ENCODE results near the gene NAP1L4. TPM values are rescaled to one million over a fixed set of nuclear protein-coding genes. Genes with fewer than 3 reads are reported as not detected.

The NAP1L4 gene
- total and polyA plus RNA-seq, 2 experiments from 2014 or later: 68.8 to 121 TPM

GRCh38 chr11:2919837-2920236, 72.3 kb downstream of the NAP1L4 start:
- in situ Hi-C loops (cut with MboI): no loop called here
- H3K9ac ChIP-seq: no peak overlapping the region
- WGBS, 2 experiments (ENCODE audit: low coverage in 1 of 2, low lambda C conversion rate in 2 of 2, missing lambda C conversion rate in 2 of 2): 73 to 84% methylated on average over 10 to 13 of the region's 13 CpGs
- no peak overlapping the region for H3K27ac ChIP-seq
- H2AFZ ChIP-seq: no peak overlapping the region
- H4K20me1 ChIP-seq (ENCODE audit: insufficient read depth): no peaks in the 10 kb centered on the region
- no peak for DNase-seq
- TF ChIP-seq EZH2phosphoT487 (IDR thresholded peaks at IDR 0.05; ENCODE audit: insufficient read depth, low read depth): no peak
- TF ChIP-seq EZH2 (IDR thresholded peaks at IDR 0.05; ENCODE audit: insufficient read depth, poor library complexity, severe bottlenecking): no peak
- no peaks in the 10 kb centered on the region for H3K36me3 ChIP-seq (ENCODE audit: low read depth)
- no peaks in the 10 kb centered on the region for H3K4me1 ChIP-seq (ENCODE audit: insufficient read depth)
- no peaks in the 10 kb centered on the region for H3K9me2 ChIP-seq (ENCODE audit: insufficient read depth)
- no peak overlapping the region for H3K4me2 ChIP-seq (ENCODE audit: unreplicated experiment)
- no peaks in the 10 kb centered on the region for H3K79me2 ChIP-seq (ENCODE audit: insufficient read depth)
- H3K4me3 ChIP-seq: no peak overlapping the region
- H3K27me3 ChIP-seq (replicated peaks; ENCODE audit: insufficient read depth): no peaks in the 10 kb centered on the region
- H3K9me3 ChIP-seq (ENCODE audit: low read depth): no peaks in the 10 kb centered on the region
- H3F3A ChIP-seq (ENCODE audit: insufficient read depth): no peaks in the 10 kb centered on the region

GRCh38 chr11:2919188-2919587, 72.9 kb downstream of the NAP1L4 start:
- in situ Hi-C loops (cut with MboI): no loop called here
- no peak overlapping the region for H3K4me3 ChIP-seq
- 84 to 86% methylated on average over 9 of the region's 9 CpGs for WGBS, 2 experiments (ENCODE audit: low coverage in 1 of 2, low lambda C conversion rate in 2 of 2, missing lambda C conversion rate in 2 of 2)

GRCh38 chr11:2917842-2918490, 74.2 kb downstream of the NAP1L4 start:
- Histone ChIP-seq H4K20me1 (ENCODE audit: insufficient read depth) (no peaks in the 10 kb centered on the region), H3K4me2 (ENCODE audit: unreplicated experiment) (no peak overlapping the region), H3K9me3 (ENCODE audit: low read depth) (no peaks in the 10 kb centered on the region), H3K79me2 (ENCODE audit: insufficient read depth) (no peaks in the 10 kb centered on the region), H3K36me3 (ENCODE audit: low read depth) (no peaks in the 10 kb centered on the region), H3K9ac (no peak overlapping the region), H3F3A (ENCODE audit: insufficient read depth) (no peaks in the 10 kb centered on the region), H3K4me3 (no peak overlapping the region), H3K27ac (no peak overlapping the region), H3K9me2 (ENCODE audit: insufficient read depth) (no peaks in the 10 kb centered on the region), H3K27me3 (replicated peaks; ENCODE audit: insufficient read depth) (no peaks in the 10 kb centered on the region), H2AFZ (no peak overlapping the region), H3K4me1 (ENCODE audit: insufficient read depth) (peaks cover 6% of the 10 kb centered on the region)
- WGBS, 2 experiments (ENCODE audit: low coverage in 1 of 2, low lambda C conversion rate in 2 of 2, missing lambda C conversion rate in 2 of 2): 74 to 84% methylated on average over 13 to 15 of the region's 25 CpGs
- TF ChIP-seq EZH2 (IDR thresholded peaks at IDR 0.05; ENCODE audit: insufficient read depth, poor library complexity, severe bottlenecking) (no peak), EZH2phosphoT487 (IDR thresholded peaks at IDR 0.05; ENCODE audit: insufficient read depth, low read depth) (no peak)
- no peak for DNase-seq
- in situ Hi-C loops (cut with MboI): no loop called here

More at GRCh38 chr11:2919188-2919587, 72.9 kb downstream of the NAP1L4 start:
- no peaks in the 10 kb centered on the region for H3K9me2 ChIP-seq (ENCODE audit: insufficient read depth)
- H3K27me3 ChIP-seq (replicated peaks; ENCODE audit: insufficient read depth): no peaks in the 10 kb centered on the region
- H3F3A ChIP-seq (ENCODE audit: insufficient read depth): no peaks in the 10 kb centered on the region
- no peaks in the 10 kb centered on the region for H3K4me1 ChIP-seq (ENCODE audit: insufficient read depth)
- H3K4me2 ChIP-seq (ENCODE audit: unreplicated experiment): no peak overlapping the region
- TF ChIP-seq EZH2 (IDR thresholded peaks at IDR 0.05; ENCODE audit: insufficient read depth, poor library complexity, severe bottlenecking) (no peak), EZH2phosphoT487 (IDR thresholded peaks at IDR 0.05; ENCODE audit: insufficient read depth, low read depth) (no peak)
- no peak for DNase-seq
- no peaks in the 10 kb centered on the region for H4K20me1 ChIP-seq (ENCODE audit: insufficient read depth)
- H3K9ac ChIP-seq: no peak overlapping the region
- H2AFZ ChIP-seq: no peak overlapping the region
- H3K9me3 ChIP-seq (ENCODE audit: low read depth): no peaks in the 10 kb centered on the region
- H3K79me2 ChIP-seq (ENCODE audit: insufficient read depth): no peaks in the 10 kb centered on the region
- no peak overlapping the region for H3K27ac ChIP-seq
- H3K36me3 ChIP-seq (ENCODE audit: low read depth): no peaks in the 10 kb centered on the region

GRCh38 chr11:2916892-2917645, 75.1 kb downstream of the NAP1L4 start:
- WGBS, 2 experiments (ENCODE audit: low coverage in 1 of 2, low lambda C conversion rate in 2 of 2, missing lambda C conversion rate in 2 of 2): 91 to 94% methylated on average over 10 to 16 of the region's 16 CpGs
- H3K4me3 ChIP-seq: no peak overlapping the region
- H3K9ac ChIP-seq: no peak overlapping the region
- H3K4me1 ChIP-seq (ENCODE audit: insufficient read depth): peaks cover 13% of the 10 kb centered on the region
- H3K27ac ChIP-seq: no peak overlapping the region
- no peaks in the 10 kb centered on the region for H4K20me1 ChIP-seq (ENCODE audit: insufficient read depth)
- no peaks in the 10 kb centered on the region for H3K9me3 ChIP-seq (ENCODE audit: low read depth)
- H3K36me3 ChIP-seq (ENCODE audit: low read depth): no peaks in the 10 kb centered on the region
- no peak overlapping the region for H3K4me2 ChIP-seq (ENCODE audit: unreplicated experiment)
- H2AFZ ChIP-seq: no peak overlapping the region
- no peak for DNase-seq
- H3F3A ChIP-seq (ENCODE audit: insufficient read depth): no peaks in the 10 kb centered on the region
- H3K9me2 ChIP-seq (ENCODE audit: insufficient read depth): no peaks in the 10 kb centered on the region
- in situ Hi-C loops (cut with MboI): no loop called here
- H3K79me2 ChIP-seq (ENCODE audit: insufficient read depth): no peaks in the 10 kb centered on the region
- TF ChIP-seq EZH2 (IDR thresholded peaks at IDR 0.05; ENCODE audit: insufficient read depth, poor library complexity, severe bottlenecking): no peak
- TF ChIP-seq EZH2phosphoT487 (IDR thresholded peaks at IDR 0.05; ENCODE audit: insufficient read depth, low read depth): no peak
- no peaks in the 10 kb centered on the region for H3K27me3 ChIP-seq (replicated peaks; ENCODE audit: insufficient read depth)
